ENCODE measurements around the gene THG1L. TPM values are rescaled to one million over a fixed set of nuclear protein-coding genes. Genes with fewer than 3 reads are reported as not detected.

THG1L gene
- total and polyA plus RNA-seq, 2 donors (not counting 1 experiment from before 2014, with no cell fraction given): 5.1 to 14.6 TPM

DNA sequence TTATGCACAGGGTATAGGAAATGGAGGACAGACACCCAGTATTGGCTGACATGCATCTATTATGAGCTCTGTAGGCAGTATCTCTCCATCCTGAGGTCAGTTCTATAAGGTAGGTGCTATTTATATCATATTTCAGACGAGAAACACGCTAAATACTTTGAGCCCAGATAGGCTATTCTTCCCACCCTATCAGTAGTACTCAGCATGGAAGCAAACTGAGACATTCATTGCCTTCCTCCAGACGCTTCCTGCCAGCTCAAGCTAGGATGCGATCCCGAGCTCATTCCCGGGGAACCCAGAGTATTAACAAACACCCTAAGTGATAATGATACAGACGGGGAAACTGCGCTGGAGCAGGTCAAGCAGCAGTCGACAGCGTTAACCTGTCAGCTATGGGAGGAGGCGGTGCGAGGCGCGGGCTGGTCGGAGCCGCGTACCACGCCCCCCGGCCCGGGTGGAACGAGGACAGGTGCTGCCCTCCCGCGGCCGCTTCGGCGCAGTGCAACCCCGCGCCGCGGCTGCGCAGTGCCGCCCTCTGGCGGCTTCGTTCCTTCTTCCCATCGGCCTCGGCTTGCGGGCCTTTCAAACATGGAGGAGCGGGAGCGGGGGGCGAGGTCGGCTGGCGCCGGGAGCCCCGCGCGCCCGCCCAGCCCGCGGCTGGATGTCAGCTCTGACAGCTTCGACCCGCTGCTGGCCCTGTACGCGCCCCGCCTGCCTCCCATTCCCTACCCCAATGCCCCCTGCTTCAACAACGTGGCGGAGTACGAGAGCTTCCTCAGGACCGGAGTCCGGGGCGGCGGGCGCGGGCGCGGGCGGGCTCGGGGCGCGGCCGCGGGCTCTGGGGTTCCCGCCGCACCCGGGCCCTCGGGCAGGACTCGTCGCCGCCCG, 12.2 kb downstream of the THG1L start, which contains the start of gene LSM11:
TSS of gene LSM11 (plus strand) at position 550 of the 888 bp plus-strand sequence. CDS start at position 589, 39 bp downstream.
- H4K20me1 ChIP-seq (ENCODE audit: control insufficient read depth, insufficient read depth, low read length, poor library complexity, severe bottlenecking): no peaks in the 10 kb centered on the region
- H3K9ac ChIP-seq (ENCODE audit: low read length): peak within 1 kb of the TSS; percentile 74
- H3K27ac Mint-ChIP-seq: peak within 1 kb of the TSS; percentile 87
- no peaks in the 10 kb centered on the region for H3K27me3 Mint-ChIP-seq
- no peaks in the 10 kb centered on the region for H3K9me3 Mint-ChIP-seq (ENCODE audit: insufficient read depth)
- peaks cover 8% of the 10 kb centered on the region for H3K79me2 ChIP-seq (ENCODE audit: control insufficient read depth, insufficient read depth, low read length)
- peak within 1 kb of the TSS; percentile 89 for H3K4me2 ChIP-seq (replicated peaks; ENCODE audit: low read depth, low read length, poor library complexity, severe bottlenecking)
- WGBS (ENCODE audit: insufficient coverage): under 1% methylated on average over 77 of the region's 79 CpGs
- H3K4me1 Mint-ChIP-seq: peaks cover 24% of the 10 kb centered on the region
- no peaks in the 10 kb centered on the region for H3K9me3 ChIP-seq (ENCODE audit: control extremely low read depth in 1 of 3, control insufficient read depth in 2 of 3, insufficient read depth in 1 of 3, low read length in 2 of 3)
- ChIA-PET CTCF (interaction anchor here (0.6 to 9.0 kb wide), 77 partner anchors 8 to 1387 kb away, joined by 3 to 100 read pairs (median 4); partner anchors contain the start of genes C5orf52, NIPAL4, SOX30 and THG1L), POLR2A (interaction anchor here (0.6 to 1.1 kb wide), 4 partner anchors 23 to 311 kb away, joined by 3 to 4 read pairs (median 3); no protein-coding TSS in a partner anchor)
- H3K4me3 ChIP-seq (ENCODE audit: control extremely low read depth in 1 of 5, extremely low read depth in 1 of 5, insufficient read depth in 1 of 5, low read depth in 2 of 5, low read length in 4 of 5): peak within 1 kb of the TSS; percentile 42 to 81 (median 70)
- peak within 1 kb of the TSS in 1 of 2 donors; percentile 29 for H3K27ac ChIP-seq (ENCODE audit: low read length in 2 of 2)
- TF ChIP-seq CTCF (IDR thresholded peaks at IDR 0.05) (peak; percentile 99), EZH2 (IDR thresholded peaks at IDR 0.05; ENCODE audit: borderline replicate concordance, insufficient read depth, low read depth, low read length, poor library complexity, severe bottlenecking) (no peak)
- H3K27me3 ChIP-seq (replicated peaks in 1 of 4; ENCODE audit: control extremely low read depth in 1 of 4, control insufficient read depth in 3 of 4, insufficient read depth in 4 of 4, low read length in 3 of 4): no peaks in the 10 kb centered on the region
- DNase-seq (peak; percentile 95), ATAC-seq (ENCODE audit: low read depth) (peak; percentile 96)
- H3K4me3 Mint-ChIP-seq: peak within 1 kb of the TSS; percentile 94
- peaks cover 12 to 13% of the 10 kb centered on the region in 2 donors for H3K4me1 ChIP-seq (ENCODE audit: control insufficient read depth in 2 of 2, insufficient read depth in 2 of 2, low read length in 2 of 2)
- peaks cover 0 to 4% of the 10 kb centered on the region in 2 experiments for H3K36me3 ChIP-seq (replicated peaks in 1 of 2; ENCODE audit: control extremely low read depth in 1 of 2, control insufficient read depth in 1 of 2, extremely low read depth in 1 of 2, insufficient read depth in 2 of 2, low read length in 1 of 2)
- H2AFZ ChIP-seq (ENCODE audit: insufficient read depth, low read depth, low read length, poor library complexity, severe bottlenecking): peak within 1 kb of the TSS; percentile 87
- intact Hi-C loops (cut with micrococcal nuclease): loop anchor here (1.0 to 5.0 kb wide), 8 partner anchors 12 to 415 kb away; partner anchors contain the start of gene THG1L

Data from B cell (primary cell).